Keratinocyte (primary cell): ENCODE measurements around the gene CLCN2. TPM values are rescaled to one million over a fixed set of nuclear protein-coding genes. Genes with fewer than 3 reads are reported as not detected.

Source experiments
- DNase-seq: peaks from one replicate; pipeline ENCODE4 v3.0.0-alpha.2; 2011; ENCODE audit warnings: low read depth, missing footprints, low spot score
- FAIRE-seq: peaks from 2 replicates; lab custom pipeline; 2011; peaks lifted over from hg19 to GRCh38; lab: Jason Lieb, UNC
- H2AFZ ChIP-seq: 2 replicates; pipeline ENCODE4 v1.6.0; 2012; ENCODE audit warnings: low read length, control low read depth, inconsistent platforms; ENCODE audit not compliant: control insufficient read depth
- H3K27ac ChIP-seq: 2 replicates; pipeline ENCODE4 v1.5.1; 2011; ENCODE audit warnings: low read length; ENCODE audit not compliant: control insufficient read depth, insufficient read depth
- H3K27me3 ChIP-seq: 3 replicates; pipeline ENCODE4 v1.6.0; 2011; ENCODE audit warnings: low read length; ENCODE audit not compliant: control insufficient read depth, insufficient read depth; ENCODE audit errors: extremely low read depth
- H3K36me3 ChIP-seq, 2 experiments: 2 replicates in 1 of 2; 3 replicates in 1 of 2; pipeline ENCODE4 v1.5.1; 2011; ENCODE audit warnings: low read length in 2 of 2, mild to moderate bottlenecking in 1 of 2; ENCODE audit not compliant: control insufficient read depth in 2 of 2, insufficient read depth in 2 of 2; ENCODE audit errors: extremely low read depth in 1 of 2
- H3K4me1 ChIP-seq: 3 replicates; pipeline ENCODE4 v1.5.1; 2011; ENCODE audit warnings: low read length; ENCODE audit not compliant: control insufficient read depth, insufficient read depth; ENCODE audit errors: extremely low read depth
- H3K4me2 ChIP-seq: 3 replicates; pipeline ENCODE4 v1.6.0; 2011; ENCODE audit warnings: low read depth, low read length; ENCODE audit not compliant: control insufficient read depth, insufficient read depth; ENCODE audit errors: extremely low read depth
- H3K4me3 ChIP-seq, 3 experiments: fragments of 200-600 bp in 1 of 3; sonication (generic) in 1 of 3; 2 replicates in 2 of 3; 3 replicates in 1 of 3; pipeline ENCODE4 v1.5.1; 2011 to 2016; ENCODE audit warnings: low read length in 3 of 3, mild to moderate bottlenecking in 3 of 3, control low read depth in 2 of 3, inconsistent platforms in 1 of 3, low read depth in 1 of 3, mixed read lengths in 1 of 3, mixed run types in 1 of 3, moderate library complexity in 1 of 3; ENCODE audit not compliant: control insufficient read depth in 2 of 3, insufficient read depth in 2 of 3; ENCODE audit errors: extremely low read depth in 1 of 3
- H3K79me2 ChIP-seq: 2 replicates; pipeline ENCODE4 v1.6.0; 2012; ENCODE audit warnings: low read length; ENCODE audit not compliant: control insufficient read depth, insufficient read depth
- H3K9ac ChIP-seq: 3 replicates; pipeline ENCODE4 v1.6.0; 2011; ENCODE audit warnings: low read length; ENCODE audit not compliant: control insufficient read depth, insufficient read depth; ENCODE audit errors: extremely low read depth
- H3K9me1 ChIP-seq: 3 replicates; pipeline ENCODE4 v1.6.0; 2011; ENCODE audit warnings: low read length; ENCODE audit not compliant: control insufficient read depth, insufficient read depth; ENCODE audit errors: extremely low read depth
- H3K9me3 ChIP-seq: 2 replicates; pipeline ENCODE4 v1.5.1; 2012; ENCODE audit warnings: low read depth, low read length; ENCODE audit not compliant: control insufficient read depth
- H4K20me1 ChIP-seq: 3 replicates; pipeline ENCODE4 v1.6.0; 2011; ENCODE audit warnings: low read length; ENCODE audit not compliant: control insufficient read depth, insufficient read depth; ENCODE audit errors: extremely low read depth
- EZH2 ChIP-seq: IDR thresholded peaks from one replicate; pipeline ENCODE4 v1.6.1; 2012; ENCODE audit warnings: inconsistent platforms, mild to moderate bottlenecking, low read length, moderate library complexity
- dilution Hi-C: fragments of 300-500 bp; cut with MboI; formaldehyde crosslinking; loops from one replicate; pipeline ENCODE4 v1.7.0; 2020; ENCODE audit warnings: low sequenced_read_pairs; ENCODE audit not compliant: extremely low pct_ligation_motif_present
- polyA plus RNA-seq, 5 experiments: library from polyadenylated mRNA; depleted of rRNA in 3 of 5; stranded (reverse) in 3 of 5; stranded (forward) in 1 of 5; unstranded in 1 of 5; fragments of >200 nt; gene quantifications; 1 replicate in 1 of 5; 2 replicates in 3 of 5; 3 replicates in 1 of 5; pipeline versions ENCODE4 v1.2.1 to v1.2.3, GENCODE V29; 2011 to 2012; ENCODE audit warnings: missing spikeins in 2 of 5, low read depth in 1 of 5, low replicate concordance in 1 of 5
- TF ChIP-seq, protein P1 (sequence below), 3 experiments: IDR thresholded peaks in 1 of 3; conservative IDR thresholded peaks in 1 of 3; optimal IDR thresholded peaks in 1 of 3; 2 replicates in 2 of 3; 3 replicates in 1 of 3; pipeline versions ENCODE3 to v1.5.1; 2011; ENCODE audit warnings: low read length in 3 of 3, mild to moderate bottlenecking in 3 of 3, moderate library complexity in 2 of 3, control low read depth in 1 of 3, inconsistent platforms in 1 of 3; ENCODE audit not compliant: insufficient read depth in 2 of 3; ENCODE audit errors: extremely low read depth in 1 of 3

Gene CLCN2
- polyA plus RNA-seq, 1 donor (not counting 4 experiments of a cell fraction or from before 2014, with no cell fraction given), result 3.1 TPM

DNA sequence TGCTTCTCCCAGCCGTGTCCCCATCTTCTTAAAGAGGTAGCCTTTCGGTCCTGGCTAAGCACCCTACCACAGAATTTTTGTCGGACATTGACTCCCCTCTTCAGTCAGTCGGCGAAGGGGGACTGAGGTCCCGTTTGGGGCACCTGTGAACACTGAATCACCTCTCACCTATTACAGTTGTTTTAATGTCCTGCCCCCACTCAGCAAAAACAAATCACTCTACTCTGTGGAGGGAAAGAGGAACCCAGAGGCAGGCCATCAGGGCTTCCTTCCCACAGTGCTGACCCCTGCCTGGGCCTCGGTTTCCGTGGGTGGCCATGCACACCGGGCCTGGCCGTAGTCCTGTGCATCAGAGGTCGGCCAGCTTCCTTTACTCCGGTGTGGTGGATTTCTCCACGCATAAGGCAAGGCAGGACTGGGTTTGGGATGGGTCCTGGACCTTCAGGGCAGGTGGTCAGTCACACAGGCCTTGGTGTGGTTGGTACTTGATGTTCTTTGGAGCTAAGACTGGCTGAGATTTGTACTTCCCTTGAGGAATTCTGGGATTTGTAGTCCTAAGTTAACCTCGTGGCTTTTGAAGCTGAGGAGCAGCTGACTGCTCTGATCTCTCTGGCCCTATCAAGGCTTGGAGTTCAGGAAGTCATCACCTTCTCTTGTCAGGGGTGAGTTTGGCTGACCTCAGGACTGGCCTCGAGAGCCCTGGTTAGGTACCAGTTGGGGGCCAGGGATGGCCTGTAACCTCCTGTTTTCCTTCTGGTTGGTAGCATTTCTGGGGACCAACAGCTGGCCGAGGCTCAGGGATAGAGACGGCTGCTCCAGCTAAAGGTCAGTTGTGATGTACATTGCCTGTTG is 24.6 kb downstream of the CLCN2 start:
- TF ChIP-seq, protein P1, sequence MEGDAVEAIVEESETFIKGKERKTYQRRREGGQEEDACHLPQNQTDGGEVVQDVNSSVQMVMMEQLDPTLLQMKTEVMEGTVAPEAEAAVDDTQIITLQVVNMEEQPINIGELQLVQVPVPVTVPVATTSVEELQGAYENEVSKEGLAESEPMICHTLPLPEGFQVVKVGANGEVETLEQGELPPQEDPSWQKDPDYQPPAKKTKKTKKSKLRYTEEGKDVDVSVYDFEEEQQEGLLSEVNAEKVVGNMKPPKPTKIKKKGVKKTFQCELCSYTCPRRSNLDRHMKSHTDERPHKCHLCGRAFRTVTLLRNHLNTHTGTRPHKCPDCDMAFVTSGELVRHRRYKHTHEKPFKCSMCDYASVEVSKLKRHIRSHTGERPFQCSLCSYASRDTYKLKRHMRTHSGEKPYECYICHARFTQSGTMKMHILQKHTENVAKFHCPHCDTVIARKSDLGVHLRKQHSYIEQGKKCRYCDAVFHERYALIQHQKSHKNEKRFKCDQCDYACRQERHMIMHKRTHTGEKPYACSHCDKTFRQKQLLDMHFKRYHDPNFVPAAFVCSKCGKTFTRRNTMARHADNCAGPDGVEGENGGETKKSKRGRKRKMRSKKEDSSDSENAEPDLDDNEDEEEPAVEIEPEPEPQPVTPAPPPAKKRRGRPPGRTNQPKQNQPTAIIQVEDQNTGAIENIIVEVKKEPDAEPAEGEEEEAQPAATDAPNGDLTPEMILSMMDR (optimal IDR thresholded peaks at IDR 0.05 in 1 of 3, IDR thresholded peaks at IDR 0.05 in 1 of 3, conservative IDR thresholded peaks at IDR 0.05 in 1 of 3; ENCODE audit: extremely low read depth in 1 of 3, insufficient read depth in 2 of 3, low read length in 3 of 3), result no peak
- TF ChIP-seq EZH2, result no peak
- H3K9me1 ChIP-seq, result peaks cover 6% of the 10 kb centered on the region
- dilution Hi-C loops, result no loop called here
- H3K9ac ChIP-seq, result peak overlapping the region; percentile 88
- peak; percentile 60 for FAIRE-seq
- H3K79me2 ChIP-seq, result peaks cover 28% of the 10 kb centered on the region
- H3K4me3 ChIP-seq, result peak overlapping the region; percentile 52 to 78 (median 72)
- peak overlapping the region; percentile 90 for H3K4me2 ChIP-seq
- no peaks in the 10 kb centered on the region for H3K9me3 ChIP-seq
- H3K36me3 ChIP-seq, result peaks cover 23 to 39% of the 10 kb centered on the region in 2 experiments
- H3K4me1 ChIP-seq, result peaks cover 89% of the 10 kb centered on the region
- H4K20me1 ChIP-seq, result peaks cover 15% of the 10 kb centered on the region
- H3K27me3 ChIP-seq, result no peaks in the 10 kb centered on the region
- no peak for DNase-seq
- H3K27ac ChIP-seq, result peak overlapping the region; percentile 85
- no peak overlapping the region for H2AFZ ChIP-seq

DNA sequence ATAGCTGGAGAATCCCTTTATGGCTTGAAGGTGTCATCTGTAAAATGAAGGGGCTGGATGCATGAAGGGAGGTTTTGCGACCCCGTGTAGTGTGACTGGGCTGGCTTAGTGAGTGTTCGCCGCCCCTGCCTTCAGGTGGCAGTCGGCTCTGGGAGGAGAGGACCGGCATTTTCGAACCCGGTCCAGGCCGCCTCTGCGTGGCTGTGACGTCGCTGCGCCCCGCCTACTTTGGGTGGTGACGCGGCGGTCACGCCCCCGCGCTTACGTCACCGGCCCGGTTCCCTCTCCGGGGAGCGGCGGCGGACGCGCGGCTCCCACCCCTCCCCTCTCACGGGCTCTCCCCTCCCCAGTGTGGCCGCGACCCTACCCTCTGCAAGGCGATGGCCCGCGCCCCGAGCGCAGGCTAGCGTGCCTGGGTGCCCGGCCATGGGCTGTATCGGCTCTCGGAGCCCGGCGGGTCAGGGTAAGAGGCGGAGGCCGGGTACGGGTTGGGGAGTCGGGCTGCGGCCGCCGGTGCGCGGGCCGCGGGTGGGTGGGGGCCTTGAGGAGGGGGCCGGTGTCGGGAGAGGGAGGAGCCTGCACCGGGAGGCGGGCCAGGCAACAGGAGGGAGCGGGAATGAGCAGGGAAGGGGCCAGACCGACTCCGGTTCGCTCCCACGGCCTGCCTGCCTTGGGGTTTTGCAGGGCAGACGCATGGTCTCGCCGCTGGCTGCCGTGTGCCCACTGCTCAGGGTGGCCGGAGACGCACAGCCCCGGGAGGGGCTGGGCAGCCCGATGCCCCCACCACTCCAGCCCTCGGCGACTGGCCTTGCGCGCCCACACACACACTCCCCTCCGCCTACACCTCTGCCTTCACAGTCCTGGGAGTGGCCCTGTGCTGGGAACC is 25.5 kb downstream of the CLCN2 start:
- Histone ChIP-seq H3K4me3 (peak overlapping the region; percentile 52 to 78 (median 72)), H3K27ac (peak overlapping the region; percentile 85), H3K4me1 (peaks cover 89% of the 10 kb centered on the region), H3K27me3 (no peaks in the 10 kb centered on the region), H3K9ac (peak overlapping the region; percentile 88), H3K9me3 (no peaks in the 10 kb centered on the region), H3K36me3 (peaks cover 32 to 37% of the 10 kb centered on the region in 2 experiments), H3K79me2 (peaks cover 28% of the 10 kb centered on the region), H4K20me1 (peaks cover 14% of the 10 kb centered on the region), H3K9me1 (peaks cover 3% of the 10 kb centered on the region), H2AFZ (no peak overlapping the region), H3K4me2 (peak overlapping the region; percentile 90)
- dilution Hi-C loops, result no loop called here
- TF ChIP-seq EZH2, result no peak
- TF ChIP-seq, protein P1 (optimal IDR thresholded peaks at IDR 0.05 in 1 of 3, IDR thresholded peaks at IDR 0.05 in 1 of 3, conservative IDR thresholded peaks at IDR 0.05 in 1 of 3; ENCODE audit: extremely low read depth in 1 of 3, insufficient read depth in 2 of 3, low read length in 3 of 3), result no peak
- no peak for FAIRE-seq
- DNase-seq, result no peak
